Mesodermal cell (in vitro differentiated cells): ENCODE data around the gene IGFL2.
"Not testable (repeated sequence)": the region's sequence is repeated elsewhere in the genome, so short reads cannot be mapped to it uniquely, and the experiment has no call there.

Experiments used
- H3K27ac ChIP-seq: 2 replicates; pipeline ENCODE4 v1.7.0; 2013; ENCODE audit warnings: mild to moderate bottlenecking, low read depth, low read length, moderate library complexity; ENCODE audit not compliant: severe bottlenecking
- H3K36me3 ChIP-seq: 2 replicates; pipeline ENCODE4 v1.7.1; 2013; ENCODE audit warnings: mild to moderate bottlenecking, low read length, moderate library complexity; ENCODE audit not compliant: control insufficient read depth, insufficient read depth
- H3K4me1 ChIP-seq: one replicate; pipeline ENCODE4 v1.7.1; 2013; ENCODE audit warnings: mild to moderate bottlenecking, low read length; ENCODE audit not compliant: insufficient read depth, control insufficient read depth, poor library complexity, severe bottlenecking
- H3K4me3 ChIP-seq: 2 replicates; pipeline ENCODE4 v1.7.0; 2013; ENCODE audit warnings: low read length, control low read depth, mild to moderate bottlenecking; ENCODE audit not compliant: insufficient read depth, poor library complexity, severe bottlenecking; ENCODE audit errors: extremely low read depth
- H3K9me3 ChIP-seq: 2 replicates; pipeline ENCODE4 v1.7.1; 2013; ENCODE audit warnings: mild to moderate bottlenecking, low read length, moderate library complexity; ENCODE audit not compliant: control insufficient read depth
- WGBS, 2 experiments: methylation state at CpG; one replicate each; pipeline ENCODE4 v1.1.5; 2013; ENCODE audit warnings: missing lambda C conversion rate in 2 of 2; ENCODE audit not compliant: insufficient coverage in 2 of 2; 5-methylcytosine and 5-hydroxymethylcytosine counted together

IGFL2 gene

DNA sequence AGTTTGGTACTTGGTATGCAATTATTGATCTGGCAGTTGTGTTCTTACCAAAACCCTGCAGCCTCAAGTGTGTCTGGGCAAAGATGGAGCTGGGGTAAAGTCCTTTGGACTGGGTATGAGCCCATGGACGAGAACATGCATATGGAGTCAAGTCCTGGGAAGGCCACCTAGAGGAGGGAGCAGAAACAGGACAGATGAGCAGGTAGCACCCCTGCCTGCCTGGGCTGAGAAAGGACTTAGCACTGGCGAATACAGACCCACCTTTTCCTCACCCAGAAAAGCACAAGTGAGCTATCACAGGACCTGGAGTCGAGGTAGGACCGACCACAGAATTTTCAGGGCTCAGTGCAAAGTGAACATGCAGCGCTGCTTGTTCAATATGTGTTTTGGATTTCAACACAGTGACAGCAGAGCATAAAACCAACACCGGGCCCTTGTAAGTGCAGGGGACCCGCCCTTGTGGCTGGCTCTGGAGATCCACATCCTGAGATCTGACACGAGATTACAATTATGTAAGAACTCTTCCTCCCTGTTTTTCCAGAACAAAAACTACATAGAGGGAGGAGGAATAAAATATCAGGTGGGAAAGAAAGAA is 25.9 kb downstream of the IGFL2 start:
- Histone ChIP-seq H3K27ac (no peak overlapping the region), H3K4me3 (no peak overlapping the region), H3K4me1 (no peaks in the 10 kb centered on the region), H3K9me3 (no peaks in the 10 kb centered on the region), H3K36me3 (no peaks in the 10 kb centered on the region)
- WGBS, 2 experiments, result 85 to 88% methylated on average over 6 to 7 of the region's 8 CpGs

DNA sequence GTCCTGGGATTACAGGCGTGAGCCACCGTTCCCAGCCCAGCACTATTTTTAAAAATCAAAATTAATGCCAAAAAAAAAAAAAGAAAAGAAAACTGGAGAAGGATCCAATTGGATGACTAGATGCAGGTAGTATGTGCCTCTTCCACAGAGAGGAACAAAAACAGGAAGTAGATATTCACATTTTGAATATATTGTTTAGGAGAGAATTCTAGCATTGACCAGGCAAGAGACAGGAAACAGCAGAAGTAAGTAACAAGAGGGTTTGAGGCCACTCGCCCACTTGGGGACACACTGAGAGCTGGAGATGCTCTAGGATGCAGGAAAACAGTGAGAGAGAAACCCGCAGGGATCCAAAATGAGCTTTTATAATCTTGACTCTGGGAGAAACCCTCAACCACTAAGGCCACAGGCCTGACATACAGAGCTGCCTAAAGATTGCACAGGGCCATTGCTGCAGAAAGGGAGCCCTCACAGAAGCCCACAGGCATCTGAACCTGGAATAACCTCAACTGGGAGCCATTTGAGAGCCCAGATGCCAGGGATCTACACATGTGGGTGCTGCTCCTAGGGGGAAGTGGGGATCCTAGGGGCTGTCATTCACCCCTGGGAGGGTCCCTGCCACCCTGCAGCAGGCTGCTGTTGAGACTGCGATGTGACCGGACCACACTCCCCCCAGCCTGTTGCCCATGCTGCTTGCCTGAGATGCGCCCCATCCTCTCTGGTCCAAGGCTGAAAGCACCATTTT is 28.2 kb downstream of the IGFL2 start:
- WGBS, 2 experiments, result 98 to 100% methylated on average over 1 to 4 of the region's 7 CpGs
- no peaks in the 10 kb centered on the region for H3K9me3 ChIP-seq
- H3K27ac ChIP-seq, result no peak overlapping the region
- H3K4me1 ChIP-seq, result peaks cover 2% of the 10 kb centered on the region
- no peak overlapping the region for H3K4me3 ChIP-seq
- no peaks in the 10 kb centered on the region for H3K36me3 ChIP-seq

DNA sequence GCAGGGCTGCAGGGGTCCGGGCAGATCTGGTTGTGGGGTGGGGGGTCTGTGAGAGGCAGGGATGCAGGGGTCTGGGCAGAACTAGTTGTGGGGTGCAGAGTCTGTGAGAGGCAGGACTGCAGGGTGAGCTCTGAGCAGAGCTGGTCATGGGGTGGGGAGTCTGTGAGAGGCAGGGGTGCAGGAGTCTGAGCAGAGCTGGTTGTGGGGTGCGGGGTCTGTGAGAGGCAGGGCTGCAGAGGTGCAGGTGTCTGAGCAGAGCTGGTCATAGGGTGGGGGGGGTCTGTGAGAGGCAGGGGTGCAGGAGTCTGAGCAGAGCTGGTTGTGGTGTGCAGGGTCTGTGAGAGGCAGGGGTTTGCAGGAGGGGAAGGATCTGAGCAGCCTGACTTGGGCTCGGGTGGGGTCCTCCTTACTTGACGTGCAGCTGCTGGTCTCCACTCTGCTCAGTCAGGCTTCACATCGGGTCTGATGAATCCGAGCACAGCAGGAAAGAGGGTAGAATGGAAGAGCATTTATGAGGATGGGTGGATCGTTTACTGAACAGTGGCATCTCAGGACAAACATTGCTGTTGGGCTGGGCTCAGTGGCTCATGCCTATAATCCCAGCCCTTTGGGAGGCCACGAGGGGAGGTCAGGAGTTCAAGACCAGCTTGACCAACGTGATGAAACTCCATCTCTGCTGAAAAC is 31.2 kb downstream of the IGFL2 start:
- peaks cover 4% of the 10 kb centered on the region for H3K9me3 ChIP-seq
- peaks cover 7% of the 10 kb centered on the region for H3K4me1 ChIP-seq
- H3K36me3 ChIP-seq, result no peaks in the 10 kb centered on the region
- WGBS, 2 experiments, result 85 to 92% methylated on average over 5 to 9 of the region's 9 CpGs
- no peak overlapping the region for H3K27ac ChIP-seq
- no peak overlapping the region for H3K4me3 ChIP-seq

- Histone ChIP-seq H3K4me1 (peaks cover 13% of the 10 kb centered on the region), H3K9me3 (peaks cover 4% of the 10 kb centered on the region), H3K36me3 (no peaks in the 10 kb centered on the region), H3K27ac (no peak overlapping the region), H3K4me3 (no peak overlapping the region)
- WGBS, 2 experiments, result 80 to 84% methylated on average over 5 of the region's 5 CpGs
These were observed 32.8 kb downstream of the IGFL2 start for GRCh38 chr19:46180701-46181387.

DNA sequence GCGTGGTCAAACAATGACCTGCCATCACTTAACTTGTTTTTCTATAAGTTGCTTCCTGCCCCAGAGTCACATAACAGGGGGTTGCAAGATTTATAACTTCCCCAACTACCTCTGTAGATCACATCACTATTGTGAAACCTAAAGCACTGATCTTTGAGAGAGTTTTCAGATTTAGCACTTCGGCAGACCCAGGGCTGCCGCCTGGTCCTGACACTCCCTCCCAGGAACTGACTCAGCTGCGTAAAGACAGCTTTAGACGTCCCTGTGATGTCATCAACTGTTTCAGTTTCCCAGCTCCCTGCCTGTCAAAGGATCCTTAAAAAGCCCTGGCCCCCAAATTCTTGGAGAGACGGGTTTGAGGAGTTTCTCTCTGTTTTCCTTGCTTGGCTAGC is 33.3 kb downstream of the IGFL2 start:
- no peak overlapping the region for H3K4me3 ChIP-seq
- peaks cover 13% of the 10 kb centered on the region for H3K4me1 ChIP-seq
- H3K27ac ChIP-seq, result no peak overlapping the region
- WGBS, 2 experiments, result 71 to 73% methylated on average over 5 to 6 of the region's 6 CpGs
- H3K36me3 ChIP-seq, result no peaks in the 10 kb centered on the region
- H3K9me3 ChIP-seq, result peaks cover 4% of the 10 kb centered on the region

- peaks cover 4% of the 10 kb centered on the region for H3K9me3 ChIP-seq
- WGBS, 2 experiments, result 96 to 97% methylated on average over 8 of the region's 8 CpGs
- no peak overlapping the region for H3K27ac ChIP-seq
- peaks cover 13% of the 10 kb centered on the region for H3K4me1 ChIP-seq
- no peak overlapping the region for H3K4me3 ChIP-seq
- no peaks in the 10 kb centered on the region for H3K36me3 ChIP-seq
These were observed 34.4 kb downstream of the IGFL2 start for GRCh38 chr19:46182476-46182875.

GRCh38 chr19:46184775-46185710 is 37.0 kb downstream of the IGFL2 start:
- H3K4me1 ChIP-seq, result peaks cover 13% of the 10 kb centered on the region
- WGBS, 2 experiments, result 90 to 93% methylated on average over 3 to 5 of the region's 6 CpGs
- H3K4me3 ChIP-seq, H3K27ac ChIP-seq, H3K36me3 ChIP-seq, H3K9me3 ChIP-seq: not testable (repeated sequence)

DNA sequence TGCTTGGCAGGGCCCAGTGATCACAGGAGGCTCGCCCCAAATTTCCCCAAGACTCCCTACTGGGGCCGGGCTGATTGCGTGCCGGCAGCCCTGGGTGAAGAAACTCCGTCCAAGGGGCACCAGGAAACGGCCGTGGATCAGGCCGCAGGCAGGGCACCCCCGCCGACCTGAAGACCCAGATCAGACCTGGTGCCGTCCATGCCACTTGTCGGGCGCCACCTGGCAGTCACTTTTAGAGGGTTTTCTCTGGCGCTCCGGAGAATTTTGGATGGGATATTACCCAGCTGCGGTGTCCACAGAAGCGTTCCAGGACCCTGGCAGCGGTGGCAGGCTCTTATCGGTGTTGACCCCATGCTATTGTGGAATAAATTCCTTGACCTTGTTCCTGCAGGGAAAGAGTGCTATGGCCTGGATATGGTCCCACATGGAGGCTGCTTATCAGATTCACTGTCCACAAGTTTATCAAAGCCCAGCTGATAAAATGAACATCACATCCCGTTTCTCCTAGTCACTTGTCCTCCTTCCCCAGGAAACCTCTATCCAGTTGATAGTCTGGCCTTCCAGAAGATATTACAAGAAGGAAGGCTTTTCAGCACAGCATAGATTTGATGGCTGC is 38.2 kb downstream of the IGFL2 start:
- WGBS, 2 experiments, result 91% methylated on average over 14 to 20 of the region's 20 CpGs
- Histone ChIP-seq H3K27ac (no peak overlapping the region), H3K4me1 (peaks cover 12% of the 10 kb centered on the region), H3K36me3 (no peaks in the 10 kb centered on the region), H3K4me3 (no peak overlapping the region), H3K9me3 (peaks cover 4% of the 10 kb centered on the region)

DNA sequence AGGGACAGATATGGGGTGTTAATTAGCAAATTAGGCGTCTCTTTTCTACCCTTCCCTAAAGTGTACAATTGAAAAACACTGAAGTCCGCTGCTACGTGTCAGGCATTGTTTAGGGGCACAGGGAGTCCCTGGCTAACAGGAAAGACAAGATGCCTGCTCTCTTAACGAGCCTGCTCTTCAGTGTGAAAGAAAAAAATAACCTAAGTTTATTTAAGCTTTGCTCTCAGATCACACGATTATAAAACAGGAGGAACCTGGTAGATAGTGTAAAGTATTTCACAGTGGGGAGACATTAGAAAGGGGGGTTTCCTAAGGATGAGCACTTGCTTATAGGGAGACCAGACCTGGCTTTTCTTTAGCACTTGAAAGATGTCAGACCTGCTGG is 38.7 kb downstream of the IGFL2 start:
- Histone ChIP-seq H3K4me3 (no peak overlapping the region), H3K36me3 (no peaks in the 10 kb centered on the region), H3K9me3 (peaks cover 4% of the 10 kb centered on the region), H3K4me1 (peaks cover 7% of the 10 kb centered on the region), H3K27ac (no peak overlapping the region)
- WGBS, 2 experiments, result 75 to 91% methylated on average over 1 to 5 of the region's 5 CpGs
